Kidney (tissue), 14 donors: ENCODE results near the gene RPS6KL1. TPM values are rescaled to one million over a fixed set of nuclear protein-coding genes. Genes with fewer than 3 reads are reported as not detected.

ENCODE experiments used
- DNase-seq, 5 donors: peaks; one replicate each; pipeline ENCODE4 v3.0.0-alpha.2; 2013 to 2020
- FAIRE-seq: peaks from 2 replicates; lab custom pipeline; 2012; peaks lifted over from hg19 to GRCh38; lab: Jason Lieb, UNC
- H3K27ac ChIP-seq, 2 donors: one replicate each; pipeline ENCODE4 v1.7.0; 2013; ENCODE audit warnings: low read depth in 2 of 2, low read length in 2 of 2, inconsistent platforms in 1 of 2
- H3K27me3 ChIP-seq: one replicate; pipeline ENCODE4 v1.7.1; 2013; ENCODE audit warnings: low read length, inconsistent platforms; ENCODE audit not compliant: control insufficient read depth, insufficient read depth
- H3K36me3 ChIP-seq, 3 donors: one replicate each; pipeline versions ENCODE4 v1.7.0 to v1.7.1; 2013; ENCODE audit warnings: low read length in 3 of 3, control low read depth in 1 of 3, inconsistent platforms in 1 of 3; ENCODE audit not compliant: insufficient read depth in 3 of 3, control insufficient read depth in 2 of 3
- H3K4me1 ChIP-seq, 3 donors: one replicate each; pipeline versions ENCODE4 v1.7.0 to v1.7.1; 2013; ENCODE audit warnings: low read length in 3 of 3, inconsistent platforms in 1 of 3, low read depth in 1 of 3; ENCODE audit not compliant: control insufficient read depth in 2 of 3, insufficient read depth in 2 of 3
- H3K4me3 ChIP-seq, 3 donors: one replicate each; pipeline versions ENCODE4 v1.7.0 to v1.8.1; 2013; ENCODE audit warnings: low read length in 3 of 3, control low read depth in 1 of 3, inconsistent platforms in 1 of 3
- H3K9ac ChIP-seq, 3 donors: one replicate each; pipeline versions ENCODE4 v1.7.0 to v1.7.1; 2013; ENCODE audit warnings: low read length in 3 of 3, control low read depth in 1 of 3, inconsistent platforms in 1 of 3
- H3K9me3 ChIP-seq, 3 donors: one replicate each; pipeline versions ENCODE4 v1.7.0 to v1.7.1; 2013; ENCODE audit warnings: low read length in 3 of 3, control low read depth in 1 of 3, inconsistent platforms in 1 of 3; ENCODE audit not compliant: control insufficient read depth in 2 of 3, insufficient read depth in 1 of 3
- CTCF ChIP-seq: IDR thresholded peaks from 3 replicates; pipeline ENCODE4 v1.5.1; 2012; ENCODE audit warnings: mild to moderate bottlenecking, moderate library complexity, borderline replicate concordance; ENCODE audit not compliant: insufficient read depth; ENCODE audit errors: extremely low read depth
- intact Hi-C: fragments of 100-400 bp; cut with DNase I; formaldehyde crosslinking; loops from one replicate; pipeline ENCODE4 v1.11.1; 2022
- polyA plus RNA-seq: library from polyadenylated mRNA; stranded (reverse); fragments of 350-450 nt; fragmentation: Illumina TruSeq; extraction: RNeasy Lipid Tissue Mini Kit (QIAGEN cat#74804); gene quantifications from one replicate; pipeline ENCODE4 v1.2.3, GENCODE V29; 2014; ENCODE audit warnings: low read depth, low replicate concordance; ENCODE audit not compliant: insufficient read depth
- total RNA-seq: library from RNA; stranded (reverse); fragmentation: NEBNext Ultra II Directional; extraction: Animal tissue kit (Norgen Biotek cat#: 25700); gene quantifications from one replicate; pipeline ENCODE4 v1.2.1, GENCODE V29; 2021
- donor health status: control.
- donor health status: control.
- donor health status: control.
- donor health status: control.
- donor health status: control.
- donor health status: DM: yes; HTN: yes; CAD: no.
- donor health status: Normal renal cell carcinoma (clear cell type).

RPS6KL1 gene
- total and polyA plus RNA-seq, 2 donors from 2014 or later, result 3.7 to 7.9 TPM

- FAIRE-seq, result no peak
- DNase-seq, result no peak
- H3K36me3 ChIP-seq, result no peaks in the 10 kb centered on the region
Measured at GRCh38 chr14:74875941-74876913, 46.8 kb downstream of the RPS6KL1 start, which contains the start of gene PROX2. PROX2 (minus strand) TSS chr14:74876145; CDS start chr14:74863834, 12,311 bp downstream.

GRCh38 chr14:74875204-74875603 is 47.9 kb downstream of the RPS6KL1 start:
- no peak for DNase-seq
- no peak for FAIRE-seq
- H3K27ac ChIP-seq, result no peak overlapping the region
- no peaks in the 10 kb centered on the region for H3K4me1 ChIP-seq
- no peaks in the 10 kb centered on the region for H3K9me3 ChIP-seq
- intact Hi-C loops, result no loop called here
- no peak for TF ChIP-seq CTCF
- no peak overlapping the region for H3K4me3 ChIP-seq
- H3K27me3 ChIP-seq, result no peaks in the 10 kb centered on the region
- H3K9ac ChIP-seq, result no peak overlapping the region
- no peaks in the 10 kb centered on the region for H3K36me3 ChIP-seq

More at GRCh38 chr14:74875941-74876913, 46.8 kb downstream of the RPS6KL1 start, which contains the start of gene PROX2:
- no peak for TF ChIP-seq CTCF
- Histone ChIP-seq H3K4me1 (peaks cover 0 to 2% (median 0%) of the 10 kb centered on the region in 3 donors), H3K9ac (no peak within 1 kb of the TSS), H3K4me3 (no peak within 1 kb of the TSS), H3K27me3 (no peaks in the 10 kb centered on the region), H3K27ac (no peak within 1 kb of the TSS), H3K9me3 (no peaks in the 10 kb centered on the region)
- intact Hi-C loops, result no loop called here

GRCh38 chr14:74871819-74872218 is 51.2 kb downstream of the RPS6KL1 start:
- Histone ChIP-seq H3K27me3 (no peaks in the 10 kb centered on the region), H3K9ac (no peak overlapping the region), H3K36me3 (no peaks in the 10 kb centered on the region), H3K4me1 (no peaks in the 10 kb centered on the region), H3K27ac (no peak overlapping the region), H3K9me3 (no peaks in the 10 kb centered on the region), H3K4me3 (no peak overlapping the region)
- FAIRE-seq (no peak), DNase-seq (no peak)
- intact Hi-C loops, result no loop called here
- TF ChIP-seq CTCF, result no peak
